ENCODE data around the gene CAMK1D. TPM values are rescaled to one million over a fixed set of nuclear protein-coding genes. Genes with fewer than 3 reads are reported as not detected.

The CAMK1D gene
- total RNA-seq, 6 experiments from 2014 or later, result 0.34 to 1.4 (median 0.43) TPM

DNA sequence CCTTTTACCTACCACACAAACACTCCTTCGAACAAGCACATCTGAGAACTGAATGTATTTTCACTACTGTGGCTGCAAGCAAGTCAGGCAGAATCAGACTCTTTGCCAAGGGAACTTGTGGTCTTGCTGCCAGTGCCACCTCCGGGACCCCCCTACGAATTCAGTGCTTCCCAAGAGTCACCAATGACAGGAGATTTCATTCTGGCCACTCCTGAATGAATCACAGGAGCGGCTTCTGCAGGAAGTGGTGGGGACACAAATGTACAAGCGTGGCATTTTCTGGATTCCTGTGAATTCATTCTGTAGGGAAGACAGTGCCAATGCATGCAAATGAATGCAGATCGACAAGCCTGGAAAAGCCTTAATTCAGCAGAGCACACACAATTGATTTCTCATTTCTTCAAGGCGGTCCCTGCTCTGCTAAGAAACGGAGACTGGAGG lies 161.2 kb downstream of the CAMK1D start:
- no peaks in the 10 kb centered on the region; the same call in 1 of the 2 replicates for H3K4me1 Mint-ChIP-seq (ENCODE audit: low read depth)
- no peak for DNase-seq
- peaks cover 11% of the 10 kb centered on the region for H3K27me3 Mint-ChIP-seq (ENCODE audit: insufficient read depth)
- H3K27ac Mint-ChIP-seq, result no peak overlapping the region
- peaks cover 10% of the 10 kb centered on the region; the same call in 1 of the 2 replicates for H3K9me3 Mint-ChIP-seq
- no peaks in the 10 kb centered on the region for H3K36me3 Mint-ChIP-seq (ENCODE audit: low read depth)
- TF ChIP-seq, protein P1, sequence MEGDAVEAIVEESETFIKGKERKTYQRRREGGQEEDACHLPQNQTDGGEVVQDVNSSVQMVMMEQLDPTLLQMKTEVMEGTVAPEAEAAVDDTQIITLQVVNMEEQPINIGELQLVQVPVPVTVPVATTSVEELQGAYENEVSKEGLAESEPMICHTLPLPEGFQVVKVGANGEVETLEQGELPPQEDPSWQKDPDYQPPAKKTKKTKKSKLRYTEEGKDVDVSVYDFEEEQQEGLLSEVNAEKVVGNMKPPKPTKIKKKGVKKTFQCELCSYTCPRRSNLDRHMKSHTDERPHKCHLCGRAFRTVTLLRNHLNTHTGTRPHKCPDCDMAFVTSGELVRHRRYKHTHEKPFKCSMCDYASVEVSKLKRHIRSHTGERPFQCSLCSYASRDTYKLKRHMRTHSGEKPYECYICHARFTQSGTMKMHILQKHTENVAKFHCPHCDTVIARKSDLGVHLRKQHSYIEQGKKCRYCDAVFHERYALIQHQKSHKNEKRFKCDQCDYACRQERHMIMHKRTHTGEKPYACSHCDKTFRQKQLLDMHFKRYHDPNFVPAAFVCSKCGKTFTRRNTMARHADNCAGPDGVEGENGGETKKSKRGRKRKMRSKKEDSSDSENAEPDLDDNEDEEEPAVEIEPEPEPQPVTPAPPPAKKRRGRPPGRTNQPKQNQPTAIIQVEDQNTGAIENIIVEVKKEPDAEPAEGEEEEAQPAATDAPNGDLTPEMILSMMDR (IDR thresholded peaks at IDR 0.05), result no peak
- H3K4me3 Mint-ChIP-seq, result no peak overlapping the region

GRCh38 chr10:12510984-12511383 lies 161.6 kb downstream of the CAMK1D start:
- Mint-ChIP-seq H3K36me3 (ENCODE audit: low read depth) (no peaks in the 10 kb centered on the region), H3K27me3 (ENCODE audit: insufficient read depth) (peaks cover 11% of the 10 kb centered on the region), H3K9me3 (peaks cover 10% of the 10 kb centered on the region; the same call in 1 of the 2 replicates), H3K27ac (no peak overlapping the region), H3K4me3 (no peak overlapping the region), H3K4me1 (ENCODE audit: low read depth) (no peaks in the 10 kb centered on the region; the same call in 1 of the 2 replicates)
- TF ChIP-seq, protein P1 (IDR thresholded peaks at IDR 0.05), result no peak
- no peak for DNase-seq

DNA sequence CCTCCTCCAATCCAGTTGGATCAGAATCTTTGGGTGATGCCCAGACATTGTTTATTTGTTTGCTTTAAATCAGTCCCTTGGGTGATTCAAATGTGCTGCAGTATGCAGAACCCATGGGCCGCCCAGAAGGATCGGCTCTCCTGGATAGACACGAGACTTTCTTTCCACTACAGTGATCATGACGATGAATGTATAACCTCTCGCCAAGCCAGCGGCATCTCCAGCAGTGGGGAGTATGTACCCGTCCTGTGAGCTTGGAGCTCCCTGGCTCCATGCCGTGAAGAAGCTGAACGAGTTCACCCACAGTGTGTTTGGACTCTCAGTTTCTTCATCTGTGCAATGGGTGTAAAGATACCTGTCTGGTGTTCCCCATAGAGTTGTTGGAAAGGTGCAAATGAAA lies 162.3 kb downstream of the CAMK1D start:
- Mint-ChIP-seq H3K4me1 (ENCODE audit: low read depth) (no peaks in the 10 kb centered on the region; the same call in 1 of the 2 replicates), H3K9me3 (peaks cover 10% of the 10 kb centered on the region; the same call in 1 of the 2 replicates), H3K36me3 (ENCODE audit: low read depth) (no peaks in the 10 kb centered on the region), H3K27me3 (ENCODE audit: insufficient read depth) (peaks cover 11% of the 10 kb centered on the region), H3K27ac (no peak overlapping the region), H3K4me3 (no peak overlapping the region)
- TF ChIP-seq, protein P1 (IDR thresholded peaks at IDR 0.05), result no peak
- DNase-seq, result no peak

- Mint-ChIP-seq H3K27ac (no peak overlapping the region), H3K27me3 (ENCODE audit: insufficient read depth) (peaks cover 8% of the 10 kb centered on the region), H3K4me3 (no peak overlapping the region), H3K4me1 (ENCODE audit: low read depth) (no peaks in the 10 kb centered on the region; the same call in 1 of the 2 replicates), H3K9me3 (peaks cover 6% of the 10 kb centered on the region; the same call in 1 of the 2 replicates), H3K36me3 (ENCODE audit: low read depth) (no peaks in the 10 kb centered on the region)
- DNase-seq, result no peak
- TF ChIP-seq, protein P1 (IDR thresholded peaks at IDR 0.05), result no peak
Measured at GRCh38 chr10:12512332-12513002, 163.1 kb downstream of the CAMK1D start.

- Mint-ChIP-seq H3K36me3 (ENCODE audit: low read depth) (no peaks in the 10 kb centered on the region), H3K4me1 (ENCODE audit: low read depth) (no peaks in the 10 kb centered on the region; the same call in 1 of the 2 replicates), H3K27ac (no peak overlapping the region), H3K9me3 (peaks cover 6% of the 10 kb centered on the region; the same call in 1 of the 2 replicates), H3K4me3 (no peak overlapping the region), H3K27me3 (ENCODE audit: insufficient read depth) (peaks cover 8% of the 10 kb centered on the region)
- TF ChIP-seq, protein P1 (IDR thresholded peaks at IDR 0.05), result no peak
- DNase-seq, result no peak
Measured at GRCh38 chr10:12513003-12513365, 163.6 kb downstream of the CAMK1D start.
